H1 (cell line): ENCODE data around the gene KLF6. TPM values are rescaled to one million over a fixed set of nuclear protein-coding genes. Genes with fewer than 3 reads are reported as not detected.

Source experiments
- CTCF ChIA-PET: fragments of 300-600 bp; sonication (Branson Sonifier 250); formaldehyde crosslinking; loops from one replicate; lab custom pipeline; 2021; ENCODE audit not compliant: partially characterized antibody; lab: Charles Lee
- POLR2A ChIA-PET: fragments of 300-600 bp; sonication (Branson Sonifier 250); formaldehyde crosslinking; loops from one replicate; lab custom pipeline; 2021; ENCODE audit warnings: inconsistent platforms; ENCODE audit not compliant: partially characterized antibody; lab: Charles Lee
- DNase-seq, 2 experiments: peaks; one replicate each; pipeline versions ENCODE4 v3.0.0 to v3.0.0-alpha.2; 2010 to 2022; ENCODE audit warnings: low spot score in 2 of 2, low read depth in 1 of 2, mixed read lengths in 1 of 2
- FAIRE-seq: peaks from 2 replicates; lab custom pipeline; 2011; peaks lifted over from hg19 to GRCh38; lab: Jason Lieb, UNC
- H2AFZ ChIP-seq: 2 replicates; pipeline ENCODE4 v1.8.1; 2012; ENCODE audit warnings: low read length, inconsistent platforms
- H2AK5ac ChIP-seq: 2 replicates; pipeline ENCODE4 v1.6.1; 2013; ENCODE audit warnings: low read depth, low read length
- H2BK120ac ChIP-seq: replicated peaks from 2 replicates; pipeline ENCODE3; 2013; ENCODE audit warnings: low read depth, low read length, inconsistent platforms
- H2BK12ac ChIP-seq: 2 replicates; pipeline ENCODE4 v1.6.1; 2013; ENCODE audit warnings: low read depth, low read length
- H2BK15ac ChIP-seq: 2 replicates; pipeline ENCODE4 v1.6.1; 2013; ENCODE audit warnings: low read length
- H2BK20ac ChIP-seq: 2 replicates; pipeline ENCODE4 v1.6.1; 2013; ENCODE audit warnings: low read length
- H2BK5ac ChIP-seq: 2 replicates; pipeline ENCODE4 v1.6.1; 2013; ENCODE audit warnings: low read depth, low read length
- H3K14ac ChIP-seq: 2 replicates; pipeline ENCODE4 v1.6.1; 2013; ENCODE audit warnings: inconsistent platforms; ENCODE audit not compliant: insufficient read length
- H3K18ac ChIP-seq: 2 replicates; pipeline ENCODE4 v1.6.1; 2013; ENCODE audit warnings: low read length; ENCODE audit errors: extremely low read depth
- H3K23ac ChIP-seq: 2 replicates; pipeline ENCODE4 v1.6.1; 2013; ENCODE audit warnings: inconsistent platforms; ENCODE audit not compliant: insufficient read length
- H3K23me2 ChIP-seq: 2 replicates; pipeline ENCODE4 v1.6.1; 2013; ENCODE audit warnings: low read depth, low read length
- H3K27ac ChIP-seq: 2 replicates; pipeline ENCODE4 v1.6.1; 2011; ENCODE audit warnings: low read depth, low read length, inconsistent platforms
- H3K27me3 ChIP-seq, 4 experiments: replicated peaks in 1 of 4; 1 replicate in 1 of 4; 2 replicates in 3 of 4; pipeline versions ENCODE4 v1.6.1 to v1.8.1; 2011 to 2013; ENCODE audit warnings: low read length in 3 of 4, mild to moderate bottlenecking in 3 of 4, inconsistent platforms in 2 of 4, mixed read lengths in 2 of 4, moderate library complexity in 1 of 4; ENCODE audit not compliant: control insufficient read depth in 3 of 4, insufficient read depth in 3 of 4; ENCODE audit errors: extremely low read depth in 1 of 4
- H3K36me3 ChIP-seq, 4 experiments: 2 replicates each; pipeline versions ENCODE4 v1.6.1 to v1.8.1; 2011 to 2013; ENCODE audit warnings: mild to moderate bottlenecking in 4 of 4, low read length in 3 of 4, moderate library complexity in 2 of 4, control low read depth in 1 of 4, inconsistent platforms in 1 of 4; ENCODE audit not compliant: insufficient read depth in 4 of 4, control insufficient read depth in 2 of 4
- H3K4ac ChIP-seq: replicated peaks from 2 replicates; pipeline ENCODE3; 2013; ENCODE audit warnings: low read length, low read depth, mixed read lengths, inconsistent platforms; ENCODE audit not compliant: insufficient read length
- H3K4me1 ChIP-seq, 4 experiments: replicated peaks in 1 of 4; 1 replicate in 1 of 4; 2 replicates in 3 of 4; pipeline versions ENCODE4 v1.6.1 to v1.8.1; 2011 to 2013; ENCODE audit warnings: low read length in 3 of 4, inconsistent platforms in 2 of 4, mixed read lengths in 1 of 4; ENCODE audit not compliant: insufficient read depth in 4 of 4, control insufficient read depth in 3 of 4
- H3K4me2 ChIP-seq, 2 experiments: 2 replicates each; pipeline versions ENCODE4 v1.6.1 to v1.8.1; 2011 to 2013; ENCODE audit warnings: low read depth in 2 of 2, low read length in 2 of 2, control low read depth in 1 of 2, inconsistent platforms in 1 of 2, mild to moderate bottlenecking in 1 of 2; ENCODE audit not compliant: insufficient read depth in 1 of 2
- H3K4me3 ChIP-seq, 4 experiments: fragments of 200-600, 300-600 bp in 1 of 4; sonication (generic), shearing (Covaris generic), sonication (Bioruptor Twin) in 1 of 4; 2 replicates each; pipeline versions ENCODE4 v1.5.1 to v1.8.1; 2011 to 2016; ENCODE audit warnings: low read length in 4 of 4, low read depth in 3 of 4, control low read depth in 2 of 4, inconsistent platforms in 2 of 4, mild to moderate bottlenecking in 2 of 4, mixed read lengths in 1 of 4, moderate library complexity in 1 of 4; ENCODE audit not compliant: insufficient read depth in 2 of 4; ENCODE audit errors: extremely low read depth in 1 of 4
- H3K56ac ChIP-seq: replicated peaks from 2 replicates; pipeline ENCODE3; 2013; ENCODE audit warnings: low read depth, mild to moderate bottlenecking, mixed read lengths, low read length, inconsistent platforms; ENCODE audit not compliant: insufficient read length
- H3K79me1 ChIP-seq: 2 replicates; pipeline ENCODE4 v1.6.1; 2013; ENCODE audit warnings: low read depth, low read length, control low read depth
- H3K79me2 ChIP-seq, 2 experiments: 2 replicates each; pipeline versions ENCODE4 v1.6.1 to v1.8.1; 2012 to 2013; ENCODE audit warnings: low read length in 2 of 2, mild to moderate bottlenecking in 2 of 2, inconsistent platforms in 1 of 2; ENCODE audit not compliant: insufficient read depth in 2 of 2, control insufficient read depth in 1 of 2
- H3K9ac ChIP-seq, 4 experiments: replicated peaks in 1 of 4; 1 replicate in 1 of 4; 2 replicates in 3 of 4; pipeline versions ENCODE4 v1.6.1 to v1.8.1; 2011 to 2013; ENCODE audit warnings: low read depth in 3 of 4, low read length in 3 of 4, control low read depth in 2 of 4, mild to moderate bottlenecking in 2 of 4, moderate library complexity in 2 of 4, inconsistent platforms in 1 of 4; ENCODE audit errors: extremely low read depth in 1 of 4
- H3K9me3 ChIP-seq, 2 experiments: 2 replicates each; pipeline versions ENCODE4 v1.6.1 to v1.8.1; 2012 to 2013; ENCODE audit warnings: mild to moderate bottlenecking in 2 of 2, moderate library complexity in 2 of 2, control low read depth in 1 of 2, inconsistent platforms in 1 of 2, low read depth in 1 of 2, low read length in 1 of 2, mixed read lengths in 1 of 2; ENCODE audit not compliant: insufficient read depth in 2 of 2
- H4K20me1 ChIP-seq, 2 experiments: replicated peaks in 1 of 2; 2 replicates each; pipeline versions ENCODE3 to v1.8.1; 2011 to 2013; ENCODE audit warnings: inconsistent platforms in 2 of 2, low read length in 2 of 2, mild to moderate bottlenecking in 1 of 2; ENCODE audit not compliant: insufficient read depth in 2 of 2, control insufficient read depth in 1 of 2
- H4K5ac ChIP-seq: 2 replicates; pipeline ENCODE4 v1.6.1; 2013; ENCODE audit warnings: low read length, low read depth, mixed read lengths, inconsistent platforms; ENCODE audit not compliant: insufficient read length
- H4K8ac ChIP-seq: 2 replicates; pipeline ENCODE4 v1.8.0; 2013; ENCODE audit warnings: mild to moderate bottlenecking, moderate library complexity, low read length, inconsistent platforms; ENCODE audit not compliant: insufficient read depth; ENCODE audit errors: extremely low read depth
- H4K91ac ChIP-seq: replicated peaks from 2 replicates; pipeline ENCODE3; 2013; ENCODE audit warnings: low read length, mixed read lengths, inconsistent platforms; ENCODE audit not compliant: insufficient read length
- CBX5 ChIP-seq: fragments of 300-800, 300-1000 bp; sonication (generic); IDR thresholded peaks from 2 replicates; pipeline ENCODE4 v1.7.1; 2016; ENCODE audit warnings: antibody characterized with exemption, low read length, low read depth
- CTCF ChIP-seq, 3 experiments: IDR thresholded peaks; 1 replicate in 2 of 3; 2 replicates in 1 of 3; pipeline versions ENCODE4 v1.5.1 to v1.6.1; 2011; ENCODE audit warnings: low read length in 3 of 3, mild to moderate bottlenecking in 3 of 3, inconsistent platforms in 2 of 3, low read depth in 1 of 3, moderate library complexity in 1 of 3; ENCODE audit not compliant: insufficient read depth in 1 of 3; ENCODE audit errors: control extremely low read depth in 1 of 3
- RAD21 ChIP-seq, 2 experiments: IDR thresholded peaks in 1 of 2; conservative IDR thresholded peaks in 1 of 2; 2 replicates each; pipeline ENCODE4 v1.6.1; 2011; ENCODE audit warnings: low read depth in 2 of 2, low read length in 2 of 2, improper control_type of control experiment in 1 of 2, inconsistent platforms in 1 of 2, mild to moderate bottlenecking in 1 of 2, moderate library complexity in 1 of 2
- WGBS, 2 experiments: shearing (Covaris generic) in 1 of 2; methylation state at CpG; one replicate each; pipeline versions ENCODE4 v1.1.6 to v1.1.7; 2013 to 2015; ENCODE audit warnings: low lambda C conversion rate in 2 of 2, mixed read lengths in 2 of 2, inconsistent platforms in 1 of 2, low coverage in 1 of 2, missing lambda C conversion rate in 1 of 2; ENCODE audit not compliant: insufficient replicate concordance in 2 of 2, insufficient coverage in 1 of 2, insufficient read length in 1 of 2; ENCODE audit errors: extremely low coverage in 1 of 2, missing lambda C conversion rate in 1 of 2; 5-methylcytosine and 5-hydroxymethylcytosine counted together
- polyA plus RNA-seq, 7 experiments: library from polyadenylated mRNA; depleted of rRNA in 3 of 7; stranded (reverse) in 5 of 7; unstranded in 2 of 7; fragments of >200 nt in 5 of 7; fragments of 200-250 nt in 2 of 7; gene quantifications; 1 replicate in 5 of 7; 2 replicates in 1 of 7; 4 replicates in 1 of 7; pipeline versions ENCODE4 v1.2.1 to v1.2.3, GENCODE V29; 2011 to 2013; ENCODE audit warnings: missing spikeins in 2 of 7, mixed read lengths in 2 of 7
- total RNA-seq: library from RNA; stranded (reverse); fragmentation: NEBNext Ultra II Directional; extraction: Animal tissue kit (Norgen Biotek cat#: 25700); gene quantifications from 2 replicates; pipeline ENCODE4 v1.2.1, GENCODE V29; 2021

The KLF6 gene
- total and polyA plus RNA-seq, 2 of the 8 experiments (the other 6 are each of a cell fraction or from before 2014, with no cell fraction given): 5.7 to 19.5 TPM

- WGBS, 2 experiments: 92% methylated on average over 6 of the region's 6 CpGs; no CpG with 5 or more reads in 1 of the 2 experiments
- H2AFZ ChIP-seq: no peak overlapping the region
- TF ChIP-seq CTCF (IDR thresholded peaks at IDR 0.05; ENCODE audit: control extremely low read depth in 1 of 3, insufficient read depth in 1 of 3, low read depth in 1 of 3, low read length in 3 of 3) (peak; percentile 13 to 35 (median 32); a peak in 2 of 4 replicates), CBX5 (no peak), RAD21 (IDR thresholded peaks at IDR 0.05 in 1 of 2, conservative IDR thresholded peaks at IDR 0.05 in 1 of 2; ENCODE audit: low read depth in 2 of 2, low read length in 2 of 2) (peak in 1 of 2 experiments; percentile 52; a peak in 2 of 4 replicates)
- ChIA-PET CTCF (interaction anchor here (0.6 to 1.0 kb wide), 3 partner anchors 17 to 304 kb away, joined by 3 to 4 read pairs (median 3); no protein-coding TSS in a partner anchor), POLR2A (interaction anchor here (0.7 kb wide), 1 partner anchor 12 kb away, joined by 3 read pairs; no protein-coding TSS in a partner anchor)
- no peaks in the 10 kb centered on the region for H4K20me1 ChIP-seq
- no peak overlapping the region for H4K8ac ChIP-seq
- H3K27me3 ChIP-seq: no peaks in the 10 kb centered on the region
- no peaks in the 10 kb centered on the region for H3K79me1 ChIP-seq
- no peak overlapping the region for H3K23ac ChIP-seq
- no peak for DNase-seq
- no peak overlapping the region for H3K18ac ChIP-seq
- H3K23me2 ChIP-seq: no peaks in the 10 kb centered on the region
- peaks cover 0 to 5% (median 1%) of the 10 kb centered on the region in 4 experiments; a peak in 3 of 7 replicates for H3K4me1 ChIP-seq
- no peak overlapping the region for H2BK12ac ChIP-seq
- no peak overlapping the region for H2BK5ac ChIP-seq
- no peak overlapping the region for H3K4ac ChIP-seq
- H3K36me3 ChIP-seq: no peaks in the 10 kb centered on the region
- H3K9me3 ChIP-seq: no peaks in the 10 kb centered on the region
- H3K79me2 ChIP-seq: no peaks in the 10 kb centered on the region
- no peak overlapping the region for H3K9ac ChIP-seq
- no peak overlapping the region for H2BK20ac ChIP-seq
- H3K14ac ChIP-seq: no peak overlapping the region
- FAIRE-seq: no peak
- H4K5ac ChIP-seq: no peak overlapping the region
- H2AK5ac ChIP-seq: no peak overlapping the region
- H3K27ac ChIP-seq: no peak overlapping the region
- H2BK15ac ChIP-seq: no peak overlapping the region
- no peak overlapping the region for H2BK120ac ChIP-seq
- H3K4me2 ChIP-seq: no peak overlapping the region
- H3K56ac ChIP-seq: no peak overlapping the region
- H3K4me3 ChIP-seq: no peak overlapping the region
- no peak overlapping the region for H4K91ac ChIP-seq
Measured at GRCh38 chr10:3758491-3758970, 26.5 kb downstream of the KLF6 start.
